GM12874 (cell line): ENCODE data around the gene SMPX.

Experiments
- TF ChIP-seq, protein P1 (sequence below): IDR thresholded peaks from 2 replicates; pipeline ENCODE4 v1.5.1; 2011; ENCODE audit warnings: low read depth, mild to moderate bottlenecking, control low read depth, low read length, moderate library complexity; ENCODE audit not compliant: insufficient read depth

Gene SMPX

DNA sequence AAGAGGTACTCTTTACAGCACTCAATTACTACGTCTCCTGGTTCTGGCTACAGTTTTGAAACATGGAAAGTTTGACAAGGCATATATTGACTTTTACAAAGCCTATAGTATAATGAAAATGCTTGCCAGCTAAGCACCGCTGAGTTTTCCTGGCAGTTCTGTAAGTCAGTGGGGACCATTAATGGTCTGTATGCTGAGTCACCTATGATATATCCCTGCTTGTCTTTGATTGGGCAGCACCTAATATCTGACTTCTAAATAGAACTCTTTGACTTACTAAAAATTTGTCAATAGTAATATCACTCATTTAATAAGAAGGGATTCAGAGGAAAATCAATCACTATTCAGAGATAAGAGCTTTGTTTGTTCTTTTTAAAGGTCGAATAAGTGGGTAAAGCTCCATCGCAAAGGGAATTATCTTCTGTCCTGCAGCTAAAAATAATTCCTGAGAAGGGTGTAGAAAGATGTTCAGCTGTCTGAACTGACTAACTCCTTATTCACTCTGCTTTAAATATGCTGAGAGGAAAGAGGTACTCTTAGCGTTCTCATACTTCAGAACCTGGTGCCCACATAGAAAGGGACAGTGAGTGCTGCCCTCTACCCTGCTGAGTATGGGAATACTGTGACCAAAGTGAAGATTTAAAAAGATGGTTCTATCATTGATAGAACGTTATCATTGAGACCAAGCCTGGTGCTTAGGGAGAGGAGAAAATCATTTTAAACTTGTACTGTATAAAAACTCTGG is 959 bp downstream of the SMPX start:
- TF ChIP-seq, protein P1, sequence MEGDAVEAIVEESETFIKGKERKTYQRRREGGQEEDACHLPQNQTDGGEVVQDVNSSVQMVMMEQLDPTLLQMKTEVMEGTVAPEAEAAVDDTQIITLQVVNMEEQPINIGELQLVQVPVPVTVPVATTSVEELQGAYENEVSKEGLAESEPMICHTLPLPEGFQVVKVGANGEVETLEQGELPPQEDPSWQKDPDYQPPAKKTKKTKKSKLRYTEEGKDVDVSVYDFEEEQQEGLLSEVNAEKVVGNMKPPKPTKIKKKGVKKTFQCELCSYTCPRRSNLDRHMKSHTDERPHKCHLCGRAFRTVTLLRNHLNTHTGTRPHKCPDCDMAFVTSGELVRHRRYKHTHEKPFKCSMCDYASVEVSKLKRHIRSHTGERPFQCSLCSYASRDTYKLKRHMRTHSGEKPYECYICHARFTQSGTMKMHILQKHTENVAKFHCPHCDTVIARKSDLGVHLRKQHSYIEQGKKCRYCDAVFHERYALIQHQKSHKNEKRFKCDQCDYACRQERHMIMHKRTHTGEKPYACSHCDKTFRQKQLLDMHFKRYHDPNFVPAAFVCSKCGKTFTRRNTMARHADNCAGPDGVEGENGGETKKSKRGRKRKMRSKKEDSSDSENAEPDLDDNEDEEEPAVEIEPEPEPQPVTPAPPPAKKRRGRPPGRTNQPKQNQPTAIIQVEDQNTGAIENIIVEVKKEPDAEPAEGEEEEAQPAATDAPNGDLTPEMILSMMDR: no peak

DNA sequence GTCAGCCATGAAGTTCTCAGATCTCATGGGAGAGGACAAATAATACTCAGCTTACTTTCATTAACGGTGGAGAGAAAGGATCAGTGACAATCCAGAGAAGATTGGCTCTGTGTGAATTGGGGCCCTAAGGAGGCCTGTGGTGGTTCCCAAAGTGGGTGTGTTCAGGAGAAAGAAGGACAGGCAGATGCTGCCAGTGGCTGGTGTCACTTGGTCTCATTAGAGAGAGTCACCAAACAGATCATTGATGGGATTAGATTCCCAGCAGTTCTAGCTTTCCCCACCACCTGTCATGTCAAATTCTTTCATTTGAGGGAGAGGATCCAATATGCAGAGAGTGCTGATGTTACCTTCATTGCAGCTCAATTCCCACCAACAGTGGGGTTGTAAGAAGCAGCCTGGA is 8.0 kb downstream of the SMPX start:
- TF ChIP-seq, protein P1: no peak

DNA sequence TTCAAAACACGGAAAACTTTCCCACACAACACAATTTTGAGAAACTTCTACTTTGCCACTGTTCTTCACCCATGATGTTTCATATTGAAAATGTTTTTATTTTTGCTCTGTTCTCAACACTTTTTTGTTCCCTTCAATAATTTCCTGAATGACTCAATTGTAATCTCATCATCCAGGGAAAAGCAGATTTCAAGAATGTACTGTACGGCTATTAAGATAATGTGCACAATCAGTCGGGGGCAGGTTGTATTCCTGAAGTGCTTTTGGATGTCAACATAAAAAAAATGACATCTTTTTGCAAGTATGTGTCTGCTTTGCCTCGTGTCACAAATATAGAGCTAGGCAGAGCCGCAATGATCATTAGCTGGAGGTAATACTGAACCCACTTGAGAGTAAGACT is 9.7 kb downstream of the SMPX start:
- TF ChIP-seq, protein P1: no peak

DNA sequence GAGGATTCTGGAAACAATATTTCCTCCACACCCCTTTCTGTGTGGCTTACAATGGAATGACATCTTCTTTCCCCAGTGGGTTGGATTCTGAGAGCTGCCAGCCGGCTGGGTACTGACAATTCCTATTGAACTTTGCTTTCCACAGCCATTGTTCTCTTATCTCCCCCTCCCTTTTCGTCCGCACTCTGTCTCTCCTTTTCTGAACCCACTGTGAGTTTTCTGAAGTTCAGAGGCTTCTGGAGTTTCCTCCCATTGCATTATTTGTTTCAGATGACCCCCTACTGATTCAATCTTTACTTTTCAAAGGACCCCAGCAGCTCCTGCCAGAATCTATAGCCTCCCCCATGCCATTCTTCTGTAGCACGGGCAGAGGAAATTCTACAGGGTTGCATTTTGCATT is 10.4 kb downstream of the SMPX start:
- TF ChIP-seq, protein P1: no peak

DNA sequence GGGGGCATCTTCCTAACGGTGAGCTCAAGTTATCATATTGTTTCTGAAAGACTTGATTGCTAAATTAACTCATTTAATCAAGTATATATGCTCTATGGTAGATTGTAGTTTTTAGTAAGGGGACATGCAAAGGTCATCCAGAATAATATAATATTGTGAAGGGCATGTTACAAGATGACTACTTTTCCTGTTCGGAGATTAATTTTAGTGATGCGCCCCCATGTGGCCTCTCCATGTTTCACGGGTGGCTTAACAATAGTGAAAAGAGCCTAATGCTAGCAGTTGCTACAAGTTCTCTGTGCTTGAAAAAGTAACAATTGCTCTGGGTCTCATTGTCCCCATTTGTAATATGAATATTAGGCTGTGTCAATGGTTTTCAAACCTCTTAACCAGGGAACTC is 12.2 kb downstream of the SMPX start:
- TF ChIP-seq, protein P1: peak; percentile 42; the same call in 1 of the 2 replicates

DNA sequence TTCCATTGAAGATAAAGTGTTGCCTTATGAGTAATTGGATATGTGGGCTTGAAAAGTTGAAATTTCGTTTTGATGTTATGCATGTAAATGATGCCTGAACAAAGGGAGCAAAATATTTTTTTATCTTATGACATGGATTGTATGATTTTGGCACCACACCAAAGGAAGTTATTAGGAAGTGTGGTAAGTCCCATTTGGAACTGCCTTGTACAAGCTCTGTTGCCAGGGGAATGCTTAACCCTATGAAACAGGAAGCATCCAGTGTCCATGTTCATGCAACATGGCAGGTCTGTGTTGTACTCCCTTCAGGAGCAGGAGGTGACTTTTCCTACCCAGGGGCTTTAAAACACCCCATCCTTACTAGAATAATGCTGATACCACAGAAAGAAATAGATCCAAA is 13.2 kb downstream of the SMPX start:
- TF ChIP-seq, protein P1: no peak

DNA sequence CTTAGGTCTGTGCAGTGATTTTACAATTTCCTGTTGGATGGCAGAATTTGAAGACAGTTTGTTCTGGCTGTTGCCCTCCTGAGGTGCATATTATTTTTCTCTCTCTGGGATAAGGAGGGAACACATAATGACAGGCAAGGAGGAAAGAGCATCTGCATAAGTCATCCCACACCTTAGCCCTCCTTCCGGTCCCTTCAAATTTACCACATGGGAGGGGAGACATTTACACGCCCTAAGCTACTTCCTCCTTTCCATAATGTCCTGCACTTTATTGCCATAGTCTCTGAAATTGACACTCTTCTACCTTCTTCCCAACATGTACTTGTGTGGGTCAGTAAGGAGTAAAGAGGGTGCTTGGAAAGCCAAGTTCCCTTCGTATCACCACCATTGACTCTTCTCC is 13.9 kb downstream of the SMPX start:
- TF ChIP-seq, protein P1: no peak
